H1 (cell line): ENCODE results near the gene TBL1Y.

Experiments
- ATF3 ChIP-seq: IDR thresholded peaks from 2 replicates; pipeline ENCODE4 v1.6.1; 2011; ENCODE audit warnings: low read depth, mild to moderate bottlenecking, low read length; ENCODE audit not compliant: insufficient read depth
- CTCF ChIP-seq, 3 experiments: IDR thresholded peaks; 1 replicate in 2 of 3; 2 replicates in 1 of 3; pipeline versions ENCODE4 v1.5.1 to v1.6.1; 2011; ENCODE audit warnings: low read length in 3 of 3, mild to moderate bottlenecking in 3 of 3, inconsistent platforms in 2 of 3, low read depth in 1 of 3, moderate library complexity in 1 of 3; ENCODE audit not compliant: insufficient read depth in 1 of 3; ENCODE audit errors: control extremely low read depth in 1 of 3
- GABPA ChIP-seq: IDR thresholded peaks from 2 replicates; pipeline ENCODE4 v1.6.1; 2011; ENCODE audit warnings: mild to moderate bottlenecking, low read length, moderate library complexity, borderline replicate concordance; ENCODE audit not compliant: insufficient read depth
- HDAC2 ChIP-seq, 2 experiments: fragments of 300-600 bp in 1 of 2; sonication (generic) in 1 of 2; IDR thresholded peaks; 2 replicates each; pipeline ENCODE4 v1.6.1; 2011 to 2012; ENCODE audit warnings: low read depth in 2 of 2, low read length in 2 of 2, mild to moderate bottlenecking in 2 of 2, moderate library complexity in 2 of 2, borderline replicate concordance in 1 of 2, inconsistent platforms in 1 of 2
- PHF8 ChIP-seq: fragments of 200-600 bp; sonication (generic); conservative IDR thresholded peaks from 2 replicates; pipeline ENCODE4 v1.7.1; 2012; ENCODE audit warnings: low read depth, mild to moderate bottlenecking, inconsistent platforms, low read length, moderate library complexity
- POLR2A ChIP-seq, 2 experiments: IDR thresholded peaks; 1 replicate in 1 of 2; 2 replicates in 1 of 2; pipeline ENCODE4 v1.6.1; 2011; ENCODE audit warnings: low read depth in 2 of 2, low read length in 2 of 2, mild to moderate bottlenecking in 2 of 2; ENCODE audit errors: control extremely low read depth in 1 of 2
- SIN3A ChIP-seq, 2 experiments: IDR thresholded peaks in 1 of 2; conservative IDR thresholded peaks in 1 of 2; 2 replicates each; pipeline ENCODE4 v1.6.1; 2011 to 2012; ENCODE audit warnings: low read length in 2 of 2, improper control_type of control experiment in 1 of 2, low read depth in 1 of 2, mild to moderate bottlenecking in 1 of 2
- TEAD4 ChIP-seq: IDR thresholded peaks from 2 replicates; pipeline ENCODE4 v1.6.1; 2012; ENCODE audit warnings: low read depth, low read length, inconsistent platforms, mixed read lengths
- YY1 ChIP-seq: IDR thresholded peaks from 2 replicates; pipeline ENCODE4 v1.6.1; 2011; ENCODE audit warnings: low read depth, mild to moderate bottlenecking, low read length

DNA sequence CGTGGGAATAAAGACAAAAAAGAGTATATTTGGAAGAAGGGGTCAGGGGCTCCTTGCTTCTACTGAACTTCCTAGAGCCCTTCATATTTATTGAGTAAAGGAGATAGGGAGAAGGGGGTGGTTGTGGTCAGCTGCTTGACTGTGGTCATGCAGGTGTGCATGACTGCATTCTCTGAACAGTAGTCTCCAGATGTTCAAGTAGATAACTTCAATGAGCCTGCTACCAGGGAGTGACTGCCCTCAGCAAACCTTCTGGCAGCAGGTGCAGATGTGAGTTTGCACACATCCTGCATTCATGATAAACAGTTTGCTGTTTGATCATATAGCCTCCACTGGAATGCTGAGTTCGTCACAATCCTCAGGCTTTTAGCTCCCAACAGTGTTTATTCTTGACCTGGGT is 10.6 kb downstream of the TBL1Y start:
- TF ChIP-seq ATF3 = no peak
- no peak for TF ChIP-seq CTCF (IDR thresholded peaks at IDR 0.05; ENCODE audit: control extremely low read depth in 1 of 3, insufficient read depth in 1 of 3, low read depth in 1 of 3, low read length in 3 of 3)
- TF ChIP-seq HDAC2 (IDR thresholded peaks at IDR 0.05; ENCODE audit: borderline replicate concordance in 1 of 2, low read depth in 2 of 2, low read length in 2 of 2) = no peak
- TF ChIP-seq PHF8 = no peak
- no peak for TF ChIP-seq GABPA
- TF ChIP-seq TEAD4 = no peak
- no peak for TF ChIP-seq YY1
- no peak for TF ChIP-seq POLR2A (IDR thresholded peaks at IDR 0.05; ENCODE audit: control extremely low read depth in 1 of 2, low read depth in 2 of 2, low read length in 2 of 2)
- TF ChIP-seq SIN3A (conservative IDR thresholded peaks at IDR 0.05 in 1 of 2, IDR thresholded peaks at IDR 0.05 in 1 of 2; ENCODE audit: low read depth in 1 of 2, low read length in 2 of 2) = no peak
